GM19193 (cell line): ENCODE measurements around the gene HARBI1.

Experiments
- POLR2A ChIP-seq: IDR thresholded peaks from 4 replicates; pipeline ENCODE4 v1.6.1; 2011; ENCODE audit not compliant: insufficient read depth, insufficient read length; ENCODE audit errors: extremely low read depth

The HARBI1 gene

GRCh38 chr11:46617134-46617971, at the start of gene HARBI1, which contains the start of gene ATG13:
TSS of gene HARBI1 (minus strand) at chr11:46617227. CDS start at chr11:46616237, 990 bp downstream.
TSS of gene ATG13 (plus strand) at chr11:46617553. CDS start at chr11:46644292, 26,739 bp downstream.
- peak; percentile 68 for TF ChIP-seq POLR2A

GRCh38 chr11:46666516-46666915, 49.5 kb upstream of the HARBI1 start:
- no peak for TF ChIP-seq POLR2A

- no peak for TF ChIP-seq POLR2A
These were observed 48.3 kb upstream of the HARBI1 start for GRCh38 chr11:46665356-46665755.

GRCh38 chr11:46664612-46665011, 47.6 kb upstream of the HARBI1 start:
- no peak for TF ChIP-seq POLR2A

GRCh38 chr11:46663277-46663940, 46.4 kb upstream of the HARBI1 start:
- TF ChIP-seq POLR2A = no peak

- no peak for TF ChIP-seq POLR2A
These were observed 45.3 kb upstream of the HARBI1 start for GRCh38 chr11:46662366-46662765.

GRCh38 chr11:46661836-46662235, 44.8 kb upstream of the HARBI1 start:
- TF ChIP-seq POLR2A = no peak

GRCh38 chr11:46659908-46660307, 42.9 kb upstream of the HARBI1 start:
- TF ChIP-seq POLR2A = no peak

GRCh38 chr11:46658259-46658658, 41.2 kb upstream of the HARBI1 start:
- no peak for TF ChIP-seq POLR2A

GRCh38 chr11:46657186-46657585, 40.2 kb upstream of the HARBI1 start:
- no peak for TF ChIP-seq POLR2A

GRCh38 chr11:46655631-46656030, 38.6 kb upstream of the HARBI1 start:
- no peak for TF ChIP-seq POLR2A

GRCh38 chr11:46649180-46649738, 32.2 kb upstream of the HARBI1 start:
- TF ChIP-seq POLR2A = no peak

- no peak for TF ChIP-seq POLR2A
These were observed 27.0 kb upstream of the HARBI1 start for GRCh38 chr11:46643986-46644385.

- TF ChIP-seq POLR2A = no peak
These were observed 26.5 kb upstream of the HARBI1 start for GRCh38 chr11:46643531-46643930.

GRCh38 chr11:46642627-46643335, 25.8 kb upstream of the HARBI1 start:
- no peak for TF ChIP-seq POLR2A

GRCh38 chr11:46641639-46642038, 24.6 kb upstream of the HARBI1 start:
- no peak for TF ChIP-seq POLR2A
